WTC11 (cell line): ENCODE results near the gene CSTPP1. TPM values are rescaled to one million over a fixed set of nuclear protein-coding genes. Genes with fewer than 3 reads are reported as not detected.

Experiments used
- ATAC-seq: fragments of 200-7000 bp; cut with Tn5 transposase; 2 replicates; pipeline ENCODE4 v1.10.0; 2021; ENCODE audit warnings: mild to moderate bottlenecking, moderate library complexity
- CTCF ChIA-PET: fragments of 300-600 bp; sonication (Branson Sonifier 250); formaldehyde crosslinking; loops from one replicate; lab custom pipeline; 2021; ENCODE audit warnings: antibody characterized with exemption; lab: Charles Lee
- POLR2A ChIA-PET: fragments of 350-600 bp; sonication (Branson Sonifier 250); formaldehyde crosslinking; loops from one replicate; lab custom pipeline; 2021; ENCODE audit warnings: antibody characterized with exemption; lab: Charles Lee
- DNase-seq: peaks from one replicate; pipeline ENCODE4 v3.0.0; 2021; ENCODE audit warnings: low spot score
- H3K27ac Mint-ChIP-seq: 2 replicates; pipeline ENCODE4 v1.8.0; 2021; ENCODE audit warnings: mixed read lengths
- H3K27me3 Mint-ChIP-seq: 2 replicates; pipeline ENCODE4 v1.8.0; 2021; ENCODE audit warnings: low read depth, mild to moderate bottlenecking, moderate library complexity, mixed read lengths
- H3K36me3 Mint-ChIP-seq: 2 replicates; pipeline ENCODE4 v1.8.0; 2021; ENCODE audit warnings: mixed read lengths
- H3K4me1 Mint-ChIP-seq: 2 replicates; pipeline ENCODE4 v1.8.0; 2022; ENCODE audit warnings: mixed read lengths
- H3K4me3 Mint-ChIP-seq: 2 replicates; pipeline ENCODE4 v1.8.0; 2021; ENCODE audit warnings: mild to moderate bottlenecking, moderate library complexity, mixed read lengths
- H3K9me3 Mint-ChIP-seq: 2 replicates; pipeline ENCODE4 v1.8.0; 2021; ENCODE audit warnings: mixed read lengths
- ATF1 ChIP-seq: sonication (generic); formaldehyde crosslinking; IDR thresholded peaks from 2 replicates; pipeline ENCODE4 v1.8.1; 2023; ENCODE audit warnings: mild to moderate bottlenecking, moderate library complexity, missing genetic modification reagents
- CREM ChIP-seq: sonication (generic); formaldehyde crosslinking; IDR thresholded peaks from 2 replicates; pipeline ENCODE4 v1.8.1; 2022; ENCODE audit warnings: mild to moderate bottlenecking, missing genetic modification reagents, moderate library complexity
- EMX1 ChIP-seq: fragments of 250-450 bp; sonication (Bioruptor Pico); IDR thresholded peaks from 2 replicates; pipeline ENCODE4 v1.8.0; 2021; ENCODE audit warnings: mild to moderate bottlenecking
- FOXJ3 ChIP-seq: sonication (generic); formaldehyde crosslinking; IDR thresholded peaks from 2 replicates; pipeline ENCODE4 v1.9.0; 2021; ENCODE audit warnings: missing genetic modification reagents, mild to moderate bottlenecking, borderline replicate concordance
- FOXP1 ChIP-seq: sonication (generic); formaldehyde crosslinking; IDR thresholded peaks from 2 replicates; pipeline ENCODE4 v1.8.0; 2022; ENCODE audit warnings: missing genetic modification reagents, mild to moderate bottlenecking, moderate library complexity, borderline replicate concordance
- GABPB1 ChIP-seq: sonication (generic); formaldehyde crosslinking; IDR thresholded peaks from 2 replicates; pipeline ENCODE4 v1.8.1; 2023; ENCODE audit warnings: mild to moderate bottlenecking, missing genetic modification reagents
- IRF2 ChIP-seq: sonication (generic); formaldehyde crosslinking; IDR thresholded peaks from 2 replicates; pipeline ENCODE4 v1.8.0; 2022; ENCODE audit warnings: low read depth, missing genetic modification reagents, borderline replicate concordance
- JAZF1 ChIP-seq: fragments of 250-450 bp; sonication (Bioruptor Pico); IDR thresholded peaks from 2 replicates; pipeline ENCODE4 v1.9.0; 2021; ENCODE audit warnings: moderate library complexity, mild to moderate bottlenecking, inconsistent platforms
- JUN ChIP-seq: sonication (generic); formaldehyde crosslinking; IDR thresholded peaks from 2 replicates; pipeline ENCODE4 v1.8.0; 2023; ENCODE audit warnings: mild to moderate bottlenecking, missing genetic modification reagents
- NR3C1 ChIP-seq: sonication (generic); formaldehyde crosslinking; conservative IDR thresholded peaks from 2 replicates; pipeline ENCODE4 v1.8.1; 2023; ENCODE audit warnings: low read depth, mild to moderate bottlenecking, missing genetic modification reagents
- RORB ChIP-seq: fragments of 250-450 bp; sonication (Bioruptor Pico); IDR thresholded peaks from 2 replicates; pipeline ENCODE4 v1.9.0; 2021; ENCODE audit warnings: mild to moderate bottlenecking
- SP1 ChIP-seq: sonication (generic); formaldehyde crosslinking; conservative IDR thresholded peaks from 2 replicates; pipeline ENCODE4 v1.8.1; 2022; ENCODE audit warnings: missing genetic modification reagents
- TP53 ChIP-seq: sonication (generic); formaldehyde crosslinking; IDR thresholded peaks from 2 replicates; pipeline ENCODE4 v1.8.1; 2023; ENCODE audit warnings: mild to moderate bottlenecking, missing genetic modification reagents
- ZBTB21 ChIP-seq: sonication (generic); formaldehyde crosslinking; IDR thresholded peaks from 2 replicates; pipeline ENCODE4 v1.8.1; 2023; ENCODE audit warnings: mild to moderate bottlenecking, missing genetic modification reagents, borderline replicate concordance
- ZNF317 ChIP-seq: sonication (generic); formaldehyde crosslinking; IDR thresholded peaks from 2 replicates; pipeline ENCODE4 v1.8.1; 2023; ENCODE audit warnings: low read depth, mild to moderate bottlenecking, moderate library complexity, missing genetic modification reagents, borderline replicate concordance
- total RNA-seq: library from RNA; stranded (reverse); gene quantifications from 3 replicates; pipeline ENCODE4 v1.2.3, GENCODE V29; 2021
- TF ChIP-seq, protein P1 (sequence below): sonication (generic); formaldehyde crosslinking; IDR thresholded peaks from 2 replicates; pipeline ENCODE4 v1.8.1; 2023; ENCODE audit warnings: mild to moderate bottlenecking, missing genetic modification reagents
- TF ChIP-seq, protein P2 (sequence below): sonication (generic); formaldehyde crosslinking; IDR thresholded peaks from 2 replicates; pipeline ENCODE4 v1.8.1; 2023; ENCODE audit warnings: mild to moderate bottlenecking, moderate library complexity, missing genetic modification reagents
- TF ChIP-seq, protein P3 (sequence below): sonication (generic); formaldehyde crosslinking; IDR thresholded peaks from 2 replicates; pipeline ENCODE4 v1.8.1; 2022; ENCODE audit warnings: low read depth, mild to moderate bottlenecking, moderate library complexity, missing genetic modification reagents, borderline replicate concordance
- TF ChIP-seq, protein P4 (sequence below): sonication (generic); formaldehyde crosslinking; IDR thresholded peaks from 2 replicates; pipeline ENCODE4 v1.8.1; 2023; ENCODE audit warnings: mild to moderate bottlenecking, missing genetic modification reagents, borderline replicate concordance
- TF ChIP-seq, protein P5 (sequence below): fragments of 250-450 bp; sonication (Bioruptor Pico); conservative IDR thresholded peaks from 2 replicates; pipeline ENCODE4 v1.9.0; 2021; ENCODE audit warnings: mild to moderate bottlenecking
- TF ChIP-seq, protein P6 (sequence below): fragments of 250-450 bp; sonication (Bioruptor Pico); IDR thresholded peaks from 2 replicates; pipeline ENCODE4 v1.9.0; 2021; ENCODE audit warnings: mild to moderate bottlenecking

Gene CSTPP1
- total RNA-seq, 1 experiment from 2014 or later: 23.6 TPM

DNA sequence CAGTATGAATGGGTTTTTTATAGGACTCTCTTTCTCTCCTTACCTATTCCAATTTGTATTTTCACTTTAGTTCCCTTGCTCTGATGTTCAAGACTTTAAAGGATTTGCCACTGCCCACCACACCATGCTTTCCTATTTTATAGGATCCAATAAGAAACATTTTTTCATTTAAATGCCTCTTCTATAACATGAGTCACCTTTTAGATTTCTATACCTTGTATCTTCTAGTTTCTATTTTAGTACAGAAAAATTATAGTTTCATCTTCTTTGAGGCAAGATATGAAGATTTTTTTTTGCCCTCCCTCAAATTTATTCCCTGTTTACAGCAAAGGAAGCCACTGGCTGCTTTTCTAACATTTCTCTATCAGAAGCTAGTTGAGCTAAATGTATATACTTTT lies 163.4 kb downstream of the CSTPP1 start (continued):
- TF ChIP-seq, protein P1, sequence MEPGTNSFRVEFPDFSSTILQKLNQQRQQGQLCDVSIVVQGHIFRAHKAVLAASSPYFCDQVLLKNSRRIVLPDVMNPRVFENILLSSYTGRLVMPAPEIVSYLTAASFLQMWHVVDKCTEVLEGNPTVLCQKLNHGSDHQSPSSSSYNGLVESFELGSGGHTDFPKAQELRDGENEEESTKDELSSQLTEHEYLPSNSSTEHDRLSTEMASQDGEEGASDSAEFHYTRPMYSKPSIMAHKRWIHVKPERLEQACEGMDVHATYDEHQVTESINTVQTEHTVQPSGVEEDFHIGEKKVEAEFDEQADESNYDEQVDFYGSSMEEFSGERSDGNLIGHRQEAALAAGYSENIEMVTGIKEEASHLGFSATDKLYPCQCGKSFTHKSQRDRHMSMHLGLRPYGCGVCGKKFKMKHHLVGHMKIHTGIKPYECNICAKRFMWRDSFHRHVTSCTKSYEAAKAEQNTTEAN (CRISPR knock-in tag): no peak
- TF ChIP-seq CREM (CRISPR knock-in tag) (no peak), TP53 (no peak), JAZF1 (CRISPR knock-in tag) (no peak), FOXP1 (no peak)
- TF ChIP-seq, protein P2, sequence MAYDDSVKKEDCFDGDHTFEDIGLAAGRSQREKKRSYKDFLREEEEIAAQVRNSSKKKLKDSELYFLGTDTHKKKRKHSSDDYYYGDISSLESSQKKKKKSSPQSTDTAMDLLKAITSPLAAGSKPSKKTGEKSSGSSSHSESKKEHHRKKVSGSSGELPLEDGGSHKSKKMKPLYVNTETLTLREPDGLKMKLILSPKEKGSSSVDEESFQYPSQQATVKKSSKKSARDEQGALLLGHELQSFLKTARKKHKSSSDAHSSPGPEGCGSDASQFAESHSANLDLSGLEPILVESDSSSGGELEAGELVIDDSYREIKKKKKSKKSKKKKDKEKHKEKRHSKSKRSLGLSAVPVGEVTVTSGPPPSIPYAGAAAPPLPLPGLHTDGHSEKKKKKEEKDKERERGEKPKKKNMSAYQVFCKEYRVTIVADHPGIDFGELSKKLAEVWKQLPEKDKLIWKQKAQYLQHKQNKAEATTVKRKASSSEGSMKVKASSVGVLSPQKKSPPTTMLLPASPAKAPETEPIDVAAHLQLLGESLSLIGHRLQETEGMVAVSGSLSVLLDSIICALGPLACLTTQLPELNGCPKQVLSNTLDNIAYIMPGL (CRISPR knock-in tag): no peak

DNA sequence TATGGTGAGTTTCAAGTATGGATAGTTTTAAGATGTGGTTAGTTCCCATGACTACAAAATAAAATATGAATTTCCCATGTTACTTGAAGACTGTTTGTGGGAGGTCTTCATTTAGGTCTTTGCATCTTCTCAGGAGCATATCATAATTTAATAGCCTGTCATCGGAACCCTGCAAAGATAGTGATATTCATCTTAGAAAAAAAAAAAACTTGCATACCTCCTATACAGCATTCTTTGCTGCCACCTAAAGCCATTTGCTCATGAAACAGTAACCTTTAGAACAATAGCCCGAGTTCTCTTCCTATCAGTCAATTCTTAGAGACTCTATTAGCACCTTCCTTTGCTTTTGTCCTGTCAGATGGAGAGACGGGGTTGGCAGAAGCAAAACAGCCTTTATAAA lies 164.8 kb downstream of the CSTPP1 start:
- ChIA-PET CTCF (no interaction called here), POLR2A (no interaction called here)
- Mint-ChIP-seq H3K4me1 (peaks cover 20% of the 10 kb centered on the region), H3K9me3 (peaks cover 4% of the 10 kb centered on the region), H3K4me3 (no peak overlapping the region), H3K27me3 (no peaks in the 10 kb centered on the region), H3K36me3 (peaks cover 4% of the 10 kb centered on the region), H3K27ac (no peak overlapping the region)
- TF ChIP-seq GABPB1 (CRISPR knock-in tag): no peak
- no peak for TF ChIP-seq ATF1 (CRISPR knock-in tag)
- no peak for TF ChIP-seq FOXJ3 (CRISPR knock-in tag)
- TF ChIP-seq, protein P3, sequence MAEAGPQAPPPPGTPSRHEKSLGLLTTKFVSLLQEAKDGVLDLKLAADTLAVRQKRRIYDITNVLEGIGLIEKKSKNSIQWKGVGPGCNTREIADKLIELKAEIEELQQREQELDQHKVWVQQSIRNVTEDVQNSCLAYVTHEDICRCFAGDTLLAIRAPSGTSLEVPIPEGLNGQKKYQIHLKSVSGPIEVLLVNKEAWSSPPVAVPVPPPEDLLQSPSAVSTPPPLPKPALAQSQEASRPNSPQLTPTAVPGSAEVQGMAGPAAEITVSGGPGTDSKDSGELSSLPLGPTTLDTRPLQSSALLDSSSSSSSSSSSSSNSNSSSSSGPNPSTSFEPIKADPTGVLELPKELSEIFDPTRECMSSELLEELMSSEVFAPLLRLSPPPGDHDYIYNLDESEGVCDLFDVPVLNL: no peak
- TF ChIP-seq, protein P4, sequence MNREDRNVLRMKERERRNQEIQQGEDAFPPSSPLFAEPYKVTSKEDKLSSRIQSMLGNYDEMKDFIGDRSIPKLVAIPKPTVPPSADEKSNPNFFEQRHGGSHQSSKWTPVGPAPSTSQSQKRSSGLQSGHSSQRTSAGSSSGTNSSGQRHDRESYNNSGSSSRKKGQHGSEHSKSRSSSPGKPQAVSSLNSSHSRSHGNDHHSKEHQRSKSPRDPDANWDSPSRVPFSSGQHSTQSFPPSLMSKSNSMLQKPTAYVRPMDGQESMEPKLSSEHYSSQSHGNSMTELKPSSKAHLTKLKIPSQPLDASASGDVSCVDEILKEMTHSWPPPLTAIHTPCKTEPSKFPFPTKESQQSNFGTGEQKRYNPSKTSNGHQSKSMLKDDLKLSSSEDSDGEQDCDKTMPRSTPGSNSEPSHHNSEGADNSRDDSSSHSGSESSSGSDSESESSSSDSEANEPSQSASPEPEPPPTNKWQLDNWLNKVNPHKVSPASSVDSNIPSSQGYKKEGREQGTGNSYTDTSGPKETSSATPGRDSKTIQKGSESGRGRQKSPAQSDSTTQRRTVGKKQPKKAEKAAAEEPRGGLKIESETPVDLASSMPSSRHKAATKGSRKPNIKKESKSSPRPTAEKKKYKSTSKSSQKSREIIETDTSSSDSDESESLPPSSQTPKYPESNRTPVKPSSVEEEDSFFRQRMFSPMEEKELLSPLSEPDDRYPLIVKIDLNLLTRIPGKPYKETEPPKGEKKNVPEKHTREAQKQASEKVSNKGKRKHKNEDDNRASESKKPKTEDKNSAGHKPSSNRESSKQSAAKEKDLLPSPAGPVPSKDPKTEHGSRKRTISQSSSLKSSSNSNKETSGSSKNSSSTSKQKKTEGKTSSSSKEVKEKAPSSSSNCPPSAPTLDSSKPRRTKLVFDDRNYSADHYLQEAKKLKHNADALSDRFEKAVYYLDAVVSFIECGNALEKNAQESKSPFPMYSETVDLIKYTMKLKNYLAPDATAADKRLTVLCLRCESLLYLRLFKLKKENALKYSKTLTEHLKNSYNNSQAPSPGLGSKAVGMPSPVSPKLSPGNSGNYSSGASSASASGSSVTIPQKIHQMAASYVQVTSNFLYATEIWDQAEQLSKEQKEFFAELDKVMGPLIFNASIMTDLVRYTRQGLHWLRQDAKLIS: no peak
- TF ChIP-seq, protein P2 (CRISPR knock-in tag): no peak
- TF ChIP-seq, protein P5, sequence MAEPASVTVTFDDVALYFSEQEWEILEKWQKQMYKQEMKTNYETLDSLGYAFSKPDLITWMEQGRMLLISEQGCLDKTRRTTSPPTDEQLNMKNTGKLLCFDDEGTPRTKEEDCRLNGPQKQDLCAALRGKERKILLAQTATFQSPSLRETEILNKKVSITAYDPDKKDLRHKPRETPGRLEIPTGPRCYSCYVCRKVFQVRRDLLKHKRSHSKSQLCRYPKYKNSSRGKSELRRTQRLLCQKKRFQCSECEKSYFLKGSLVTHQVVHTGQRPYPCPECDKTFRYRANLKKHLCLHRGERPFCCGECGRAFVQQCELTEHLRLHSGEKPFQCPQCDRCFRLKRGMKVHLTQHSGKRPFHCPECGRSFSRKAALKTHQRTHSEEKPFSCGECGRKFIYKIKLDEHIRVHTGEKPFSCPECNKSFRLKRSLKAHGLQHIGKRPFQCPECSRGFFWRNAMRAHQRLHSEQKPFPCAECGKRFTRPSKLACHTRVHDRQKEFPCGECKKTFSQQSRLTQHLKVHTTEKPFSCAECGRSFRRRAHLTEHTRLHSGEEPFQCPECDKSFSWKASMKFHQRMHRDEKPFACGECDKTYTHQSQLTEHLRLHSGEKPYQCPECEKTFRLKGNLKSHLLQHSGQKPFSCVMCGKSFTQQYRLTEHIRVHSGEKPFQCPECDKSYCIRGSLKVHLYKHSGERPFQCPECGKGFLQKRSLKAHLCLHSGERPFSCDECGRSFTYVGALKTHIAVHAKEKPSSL (CRISPR knock-in tag): no peak
- TF ChIP-seq NR3C1 (CRISPR knock-in tag): no peak
- TF ChIP-seq CREM (CRISPR knock-in tag): no peak
- no peak for TF ChIP-seq JAZF1 (CRISPR knock-in tag)
- no peak for TF ChIP-seq RORB (CRISPR knock-in tag)
- no peak for TF ChIP-seq SP1 (CRISPR knock-in tag)
- no peak for TF ChIP-seq JUN (CRISPR knock-in tag)
- no peak for TF ChIP-seq ZNF317 (CRISPR knock-in tag)
- TF ChIP-seq ZBTB21 (CRISPR knock-in tag): no peak
- no peak for TF ChIP-seq EMX1 (CRISPR knock-in tag)
- TF ChIP-seq, protein P6, sequence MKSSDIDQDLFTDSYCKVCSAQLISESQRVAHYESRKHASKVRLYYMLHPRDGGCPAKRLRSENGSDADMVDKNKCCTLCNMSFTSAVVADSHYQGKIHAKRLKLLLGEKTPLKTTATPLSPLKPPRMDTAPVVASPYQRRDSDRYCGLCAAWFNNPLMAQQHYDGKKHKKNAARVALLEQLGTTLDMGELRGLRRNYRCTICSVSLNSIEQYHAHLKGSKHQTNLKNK (CRISPR knock-in tag): no peak
- TF ChIP-seq IRF2 (CRISPR knock-in tag): no peak
- DNase-seq (no peak), ATAC-seq (no peak; the same call in 1 of the 2 replicates)
